Gastrocnemius medialis (tissue), 4 donors: ENCODE measurements around the gene IGFN1.

Source experiments
- POLR2A ChIP-seq, 2 donors: fragments of 450-650 bp; IDR thresholded peaks; one replicate each; pipeline ENCODE4 v1.6.1; 2017; ENCODE audit warnings: antibody characterized with exemption in 2 of 2, mild to moderate bottlenecking in 2 of 2, moderate library complexity in 2 of 2
- TF ChIP-seq, protein P1 (sequence below), 5 experiments: fragments of 450-650 bp in 3 of 5; fragments of 200-600 bp in 2 of 5; sonication (generic) in 2 of 5; IDR thresholded peaks in 4 of 5; conservative IDR thresholded peaks in 1 of 5; 1 replicate in 4 of 5; 2 replicates in 1 of 5; pipeline ENCODE4 v1.5.1; 2016 to 2019; ENCODE audit warnings: antibody characterized with exemption in 5 of 5, mild to moderate bottlenecking in 3 of 5, moderate library complexity in 3 of 5

GRCh38 chr1:201222125-201222524 is 31.5 kb downstream of the IGFN1 start:
- TF ChIP-seq, protein P1, sequence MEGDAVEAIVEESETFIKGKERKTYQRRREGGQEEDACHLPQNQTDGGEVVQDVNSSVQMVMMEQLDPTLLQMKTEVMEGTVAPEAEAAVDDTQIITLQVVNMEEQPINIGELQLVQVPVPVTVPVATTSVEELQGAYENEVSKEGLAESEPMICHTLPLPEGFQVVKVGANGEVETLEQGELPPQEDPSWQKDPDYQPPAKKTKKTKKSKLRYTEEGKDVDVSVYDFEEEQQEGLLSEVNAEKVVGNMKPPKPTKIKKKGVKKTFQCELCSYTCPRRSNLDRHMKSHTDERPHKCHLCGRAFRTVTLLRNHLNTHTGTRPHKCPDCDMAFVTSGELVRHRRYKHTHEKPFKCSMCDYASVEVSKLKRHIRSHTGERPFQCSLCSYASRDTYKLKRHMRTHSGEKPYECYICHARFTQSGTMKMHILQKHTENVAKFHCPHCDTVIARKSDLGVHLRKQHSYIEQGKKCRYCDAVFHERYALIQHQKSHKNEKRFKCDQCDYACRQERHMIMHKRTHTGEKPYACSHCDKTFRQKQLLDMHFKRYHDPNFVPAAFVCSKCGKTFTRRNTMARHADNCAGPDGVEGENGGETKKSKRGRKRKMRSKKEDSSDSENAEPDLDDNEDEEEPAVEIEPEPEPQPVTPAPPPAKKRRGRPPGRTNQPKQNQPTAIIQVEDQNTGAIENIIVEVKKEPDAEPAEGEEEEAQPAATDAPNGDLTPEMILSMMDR (IDR thresholded peaks at IDR 0.05 in 4 of 5, conservative IDR thresholded peaks at IDR 0.05 in 1 of 5), result no peak
- no peak for TF ChIP-seq POLR2A (IDR thresholded peaks at IDR 0.05)
